Measurements from ENCODE around the gene VIM. TPM values are rescaled to one million over a fixed set of nuclear protein-coding genes. Genes with fewer than 3 reads are reported as not detected.
A peak's percentile ranks its signal among the peaks of the same experiment; 100 is the strongest.

VIM gene
- total RNA-seq, 4 donors from 2014 or later: 6,350 to 8,587 (median 8,002) TPM

DNA sequence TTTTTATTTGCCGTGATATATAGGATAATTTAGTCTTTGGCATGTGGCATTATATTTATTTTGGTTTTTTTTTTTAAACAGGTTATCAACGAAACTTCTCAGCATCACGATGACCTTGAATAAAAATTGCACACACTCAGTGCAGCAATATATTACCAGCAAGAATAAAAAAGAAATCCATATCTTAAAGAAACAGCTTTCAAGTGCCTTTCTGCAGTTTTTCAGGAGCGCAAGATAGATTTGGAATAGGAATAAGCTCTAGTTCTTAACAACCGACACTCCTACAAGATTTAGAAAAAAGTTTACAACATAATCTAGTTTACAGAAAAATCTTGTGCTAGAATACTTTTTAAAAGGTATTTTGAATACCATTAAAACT lies 9.1 kb downstream of the VIM start:
- Histone ChIP-seq H3K27ac (peak overlapping the region in 2 of 4 donors; percentile 97 to 100), H3K36me3 (peaks cover 13 to 70% (median 30%) of the 10 kb centered on the region in 3 donors), H3K9me3 (no peaks in the 10 kb centered on the region), H3K4me1 (peaks cover 0 to 65% (median 36%) of the 10 kb centered on the region in 4 donors), H3K27me3 (no peaks in the 10 kb centered on the region), H3K4me3 (peak overlapping the region in 2 of 4 donors; percentile 3 to 78)
- TF ChIP-seq POLR2A (IDR thresholded peaks at IDR 0.05): no peak
- DNase-seq (ENCODE audit: low spot score in 2 of 2): no peak
- 45 to 54% methylated on average over 5 of the region's 5 CpGs for WGBS, 2 donors

DNA sequence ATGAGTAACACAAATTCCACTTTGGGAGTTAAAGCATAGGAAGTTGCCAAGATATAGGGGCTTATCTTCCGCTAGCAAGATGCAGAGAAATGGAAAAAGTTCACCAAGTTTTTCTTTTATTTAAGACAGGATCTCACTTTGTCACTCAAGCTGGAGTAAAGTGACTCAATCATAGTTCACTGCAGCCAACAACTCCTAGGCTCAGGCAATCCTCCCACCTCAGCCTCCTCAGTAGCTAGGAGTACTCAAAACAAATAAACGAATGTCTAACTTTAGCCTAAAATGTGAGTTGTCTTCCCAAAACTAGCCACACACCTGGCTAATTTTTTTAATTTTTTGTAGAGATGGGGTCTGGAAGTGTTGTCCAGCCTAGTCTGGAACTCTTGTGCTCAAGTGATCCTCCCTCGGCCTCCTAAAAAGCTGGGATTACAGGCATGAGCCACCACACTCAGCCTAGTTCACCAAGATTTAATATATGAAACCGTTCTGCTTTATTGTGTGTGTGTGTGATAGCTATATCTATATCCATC lies 9.9 kb downstream of the VIM start:
- H3K36me3 ChIP-seq: peaks cover 11 to 61% (median 27%) of the 10 kb centered on the region in 3 donors

DNA sequence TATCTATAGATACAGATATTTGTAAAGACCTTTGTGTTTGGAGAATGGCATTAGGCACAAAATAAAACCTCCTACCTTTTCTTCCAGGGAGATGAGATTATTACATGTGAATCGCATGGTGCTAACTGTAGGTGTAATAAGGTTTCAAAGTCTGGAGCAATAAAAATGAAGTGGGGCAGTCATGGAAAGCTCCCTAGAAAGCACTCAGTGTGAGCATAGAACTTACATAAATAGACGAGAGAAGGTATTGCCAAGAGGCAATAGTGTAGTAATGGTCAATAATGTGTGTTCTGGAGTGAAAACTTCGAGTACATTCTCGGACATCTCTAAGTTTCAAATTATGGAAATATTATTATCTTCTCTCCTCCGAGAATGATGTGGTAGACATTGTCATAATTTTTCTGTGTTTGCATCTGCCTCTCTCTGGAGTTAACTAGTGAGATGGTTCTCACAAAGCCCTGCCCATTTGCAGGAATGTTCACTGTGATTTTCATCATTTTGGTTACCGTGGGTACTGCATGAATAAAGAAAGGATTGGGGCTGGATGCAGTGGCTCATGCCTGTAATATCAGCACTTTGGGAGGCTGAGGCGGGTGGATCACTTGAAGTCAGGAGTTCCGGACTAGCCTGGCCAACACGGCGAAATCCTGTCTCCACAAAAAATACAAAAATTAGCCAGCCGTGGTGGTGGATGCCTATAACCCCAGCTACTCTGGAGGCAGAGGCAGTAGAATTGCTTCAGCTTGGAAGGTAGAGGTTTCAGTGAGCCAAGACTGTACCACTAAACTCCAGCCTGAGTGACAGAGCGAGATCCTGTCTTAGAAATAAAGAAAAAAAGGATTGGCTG lies 10.6 kb downstream of the VIM start:
- WGBS, 2 donors: 28 to 36% methylated on average over 12 of the region's 12 CpGs
- Histone ChIP-seq H3K27me3 (no peaks in the 10 kb centered on the region), H3K27ac (peak overlapping the region; percentile 54 to 100 (median 77)), H3K4me1 (peaks cover 0 to 49% (median 24%) of the 10 kb centered on the region in 4 donors), H3K4me3 (no peak overlapping the region), H3K36me3 (peaks cover 9 to 54% (median 20%) of the 10 kb centered on the region in 3 donors), H3K9me3 (no peaks in the 10 kb centered on the region)
- TF ChIP-seq POLR2A (IDR thresholded peaks at IDR 0.05): no peak
- TF ChIP-seq EP300 (IDR thresholded peaks at IDR 0.05): no peak
- TF ChIP-seq, protein P1, sequence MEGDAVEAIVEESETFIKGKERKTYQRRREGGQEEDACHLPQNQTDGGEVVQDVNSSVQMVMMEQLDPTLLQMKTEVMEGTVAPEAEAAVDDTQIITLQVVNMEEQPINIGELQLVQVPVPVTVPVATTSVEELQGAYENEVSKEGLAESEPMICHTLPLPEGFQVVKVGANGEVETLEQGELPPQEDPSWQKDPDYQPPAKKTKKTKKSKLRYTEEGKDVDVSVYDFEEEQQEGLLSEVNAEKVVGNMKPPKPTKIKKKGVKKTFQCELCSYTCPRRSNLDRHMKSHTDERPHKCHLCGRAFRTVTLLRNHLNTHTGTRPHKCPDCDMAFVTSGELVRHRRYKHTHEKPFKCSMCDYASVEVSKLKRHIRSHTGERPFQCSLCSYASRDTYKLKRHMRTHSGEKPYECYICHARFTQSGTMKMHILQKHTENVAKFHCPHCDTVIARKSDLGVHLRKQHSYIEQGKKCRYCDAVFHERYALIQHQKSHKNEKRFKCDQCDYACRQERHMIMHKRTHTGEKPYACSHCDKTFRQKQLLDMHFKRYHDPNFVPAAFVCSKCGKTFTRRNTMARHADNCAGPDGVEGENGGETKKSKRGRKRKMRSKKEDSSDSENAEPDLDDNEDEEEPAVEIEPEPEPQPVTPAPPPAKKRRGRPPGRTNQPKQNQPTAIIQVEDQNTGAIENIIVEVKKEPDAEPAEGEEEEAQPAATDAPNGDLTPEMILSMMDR (IDR thresholded peaks at IDR 0.05): peak in 2 of 5 experiments; percentile 24 to 26
- DNase-seq (ENCODE audit: low spot score in 2 of 2): no peak

More for the DNA sequence above, 9.9 kb downstream of the VIM start:
- Histone ChIP-seq H3K9me3 (no peaks in the 10 kb centered on the region), H3K4me1 (peaks cover 0 to 56% (median 31%) of the 10 kb centered on the region in 4 donors), H3K4me3 (peak overlapping the region in 1 of 4 donors; percentile 3), H3K27me3 (no peaks in the 10 kb centered on the region), H3K27ac (peak overlapping the region; percentile 54 to 100 (median 77))
- TF ChIP-seq, protein P1 (IDR thresholded peaks at IDR 0.05): no peak
- TF ChIP-seq POLR2A (IDR thresholded peaks at IDR 0.05): no peak
- TF ChIP-seq EP300 (IDR thresholded peaks at IDR 0.05): no peak
- 52 to 58% methylated on average over 4 of the region's 4 CpGs for WGBS, 2 donors
- DNase-seq (ENCODE audit: low spot score in 2 of 2): no peak

DNA sequence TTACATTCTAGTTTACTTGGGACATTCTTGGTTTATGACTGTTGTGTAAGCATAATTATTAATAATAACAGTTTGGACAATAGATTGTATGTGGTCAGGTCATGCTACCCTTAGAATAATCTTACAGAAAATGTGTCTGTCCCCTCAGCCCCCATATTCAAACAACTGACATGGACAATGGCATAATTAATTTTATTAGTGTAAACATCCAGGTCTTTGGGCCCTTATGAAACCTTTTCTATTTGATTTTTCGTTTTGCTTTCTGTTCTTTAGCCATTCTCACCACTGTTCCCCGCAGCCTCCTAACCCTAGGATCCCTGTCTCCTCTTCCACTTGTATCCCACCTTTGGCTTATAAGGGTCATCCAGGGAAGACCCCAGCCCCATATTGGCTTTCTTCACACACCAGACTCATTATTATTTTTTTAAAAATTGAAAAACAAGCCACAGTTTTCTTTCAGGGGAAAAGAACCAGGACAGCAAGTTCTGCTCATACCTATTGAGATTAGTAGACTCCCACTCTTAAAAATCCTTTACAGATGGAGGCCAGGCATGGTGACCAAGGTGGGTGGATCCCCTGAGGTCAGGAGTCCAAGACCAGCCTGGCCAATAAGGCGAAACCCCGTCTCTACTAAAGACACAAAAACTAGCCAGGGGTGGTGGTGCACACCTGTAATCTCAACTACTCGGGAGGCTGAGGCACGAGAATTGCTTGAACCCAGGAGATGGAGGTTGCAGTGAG lies 11.5 kb downstream of the VIM start:
- H3K4me1 ChIP-seq: peaks cover 0 to 44% (median 16%) of the 10 kb centered on the region in 4 donors
- peak overlapping the region in 3 of 4 donors; percentile 54 to 100 (median 97) for H3K27ac ChIP-seq
- WGBS, 2 donors: 84 to 87% methylated on average over 6 of the region's 6 CpGs
- TF ChIP-seq POLR2A (IDR thresholded peaks at IDR 0.05) (no peak), EP300 (IDR thresholded peaks at IDR 0.05) (no peak)
- TF ChIP-seq, protein P1 (IDR thresholded peaks at IDR 0.05): no peak
- no peaks in the 10 kb centered on the region for H3K27me3 ChIP-seq
- H3K36me3 ChIP-seq: peaks cover 2 to 46% (median 12%) of the 10 kb centered on the region in 3 donors
- no peaks in the 10 kb centered on the region for H3K9me3 ChIP-seq
- no peak overlapping the region for H3K4me3 ChIP-seq
- no peak for DNase-seq (ENCODE audit: low spot score in 2 of 2)

DNA sequence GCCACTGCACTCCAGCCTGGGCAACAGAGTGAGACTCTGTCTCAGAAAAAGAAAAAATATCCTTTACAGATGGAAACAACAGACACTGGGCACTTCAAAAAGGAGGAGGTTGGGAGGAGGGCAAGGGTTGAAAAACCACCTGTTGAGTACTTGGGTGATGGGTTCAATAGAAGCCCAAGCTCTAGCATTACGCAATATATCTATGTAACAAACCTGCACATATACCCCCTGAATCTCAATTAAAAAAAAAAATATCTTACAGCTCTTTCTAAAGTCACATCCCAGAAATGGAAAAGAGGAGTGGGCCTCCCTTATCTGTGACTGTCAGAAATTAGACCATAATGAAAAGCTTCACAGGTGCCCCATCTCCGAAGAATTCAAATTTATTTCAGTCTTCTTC lies 12.1 kb downstream of the VIM start:
- Histone ChIP-seq H3K4me3 (no peak overlapping the region), H3K4me1 (peaks cover 0 to 38% (median 13%) of the 10 kb centered on the region in 4 donors), H3K27ac (peak overlapping the region in 2 of 4 donors; percentile 97 to 100), H3K9me3 (no peaks in the 10 kb centered on the region), H3K36me3 (peaks cover 0 to 40% (median 9%) of the 10 kb centered on the region in 3 donors), H3K27me3 (no peaks in the 10 kb centered on the region)
- TF ChIP-seq POLR2A (IDR thresholded peaks at IDR 0.05): no peak
- TF ChIP-seq, protein P1 (IDR thresholded peaks at IDR 0.05): no peak
- no peak for TF ChIP-seq EP300 (IDR thresholded peaks at IDR 0.05)
- 94 to 95% methylated on average over 2 of the region's 2 CpGs for WGBS, 2 donors
- DNase-seq (ENCODE audit: low spot score in 2 of 2): no peak
